Measurements from ENCODE around the gene EGFL7. TPM values are rescaled to one million over a fixed set of nuclear protein-coding genes. Genes with fewer than 3 reads are reported as not detected.

Gene EGFL7
- total RNA-seq, 1 experiment from 2014 or later = 38.0 TPM

DNA sequence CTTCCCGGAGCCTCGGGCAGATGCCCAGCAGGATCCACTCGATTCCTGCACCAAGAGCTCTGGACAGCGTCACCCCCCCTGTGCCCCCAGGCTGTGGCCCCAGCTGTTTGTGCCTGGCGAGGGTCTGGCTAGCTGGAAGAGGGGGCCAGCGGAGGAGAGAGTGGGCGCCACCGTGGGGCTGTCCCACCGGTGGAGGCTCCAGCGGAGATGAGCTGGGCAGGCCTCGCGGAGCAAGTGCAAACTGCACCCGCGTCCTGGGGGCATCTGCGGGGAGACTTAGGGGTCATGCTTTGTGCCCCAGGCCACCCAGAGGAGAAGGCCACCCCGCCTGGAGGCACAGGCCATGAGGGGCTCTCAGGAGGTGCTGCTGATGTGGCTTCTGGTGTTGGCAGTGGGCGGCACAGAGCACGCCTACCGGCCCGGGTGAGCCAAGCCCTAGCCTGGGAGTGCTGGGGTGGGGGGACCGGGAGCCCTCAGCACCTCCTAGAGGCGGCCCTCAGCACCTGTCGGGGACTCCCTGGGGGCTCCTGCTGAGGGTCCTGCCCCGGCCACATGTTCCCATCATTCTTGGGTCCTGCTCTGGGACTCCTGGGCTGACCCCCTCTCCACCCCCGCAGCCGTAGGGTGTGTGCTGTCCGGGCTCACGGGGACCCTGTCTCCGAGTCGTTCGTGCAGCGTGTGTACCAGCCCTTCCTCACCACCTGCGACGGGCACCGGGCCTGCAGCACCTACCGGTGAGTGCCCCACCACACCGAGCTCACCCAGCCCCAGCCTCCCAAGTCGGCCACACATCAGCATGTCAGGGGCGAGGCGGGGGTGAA lies 5.4 kb downstream of the EGFL7 start:
- H2BK15ac ChIP-seq (ENCODE audit: low read depth, low read length) = no peak overlapping the region
- Mint-ChIP-seq H3K4me3 (no peak overlapping the region), H3K4me1 (peaks cover 0 to 4% of the 10 kb centered on the region in 2 experiments; a peak in 1 of 4 replicates), H3K27me3 (ENCODE audit: low read depth) (peaks cover 9% of the 10 kb centered on the region), H3K9me3 (no peaks in the 10 kb centered on the region), H3K27ac (no peak overlapping the region), H3K36me3 (ENCODE audit: insufficient read depth in 1 of 3, low read depth in 3 of 3) (no peaks in the 10 kb centered on the region)
- H3K9me3 ChIP-seq (ENCODE audit: control insufficient read depth, low read depth, low read length) = no peaks in the 10 kb centered on the region
- H4K5ac ChIP-seq (ENCODE audit: insufficient read length, low read depth, low read length) = no peak overlapping the region
- no peak overlapping the region for H3K27ac ChIP-seq (ENCODE audit: insufficient read length, low read depth, low read length)
- no peak overlapping the region for H2AFZ ChIP-seq (ENCODE audit: low read length)
- H3K79me1 ChIP-seq (ENCODE audit: insufficient read depth, low read depth, low read length, poor library complexity, severe bottlenecking) = no peaks in the 10 kb centered on the region
- H4K91ac ChIP-seq (ENCODE audit: insufficient read length, low read depth, low read length) = no peak overlapping the region
- no peak overlapping the region for H2BK12ac ChIP-seq (ENCODE audit: insufficient read length, low read depth, low read length)
- H3K14ac ChIP-seq (ENCODE audit: insufficient read depth, low read length) = no peak overlapping the region; the same call in 1 of the 2 replicates
- no peak overlapping the region for H3K4ac ChIP-seq (ENCODE audit: low read depth, low read length)
- no peak overlapping the region for H2AK5ac ChIP-seq (ENCODE audit: insufficient read length, low read length)
- H3K23me2 ChIP-seq (ENCODE audit: insufficient read length, low read depth, low read length, poor library complexity, severe bottlenecking) = no peaks in the 10 kb centered on the region
- no peak overlapping the region for H3K23ac ChIP-seq (ENCODE audit: insufficient read length, low read depth, low read length)
- H3K4me2 ChIP-seq (ENCODE audit: insufficient read depth, insufficient read length, low read length) = no peak overlapping the region
- H3K18ac ChIP-seq (ENCODE audit: insufficient read length, low read depth, low read length) = no peak overlapping the region
- H4K8ac ChIP-seq (replicated peaks; ENCODE audit: insufficient read length, low read depth, low read length) = no peak overlapping the region
- H2BK120ac ChIP-seq (ENCODE audit: low read depth, low read length, poor library complexity, severe bottlenecking) = no peak overlapping the region
- no peak overlapping the region for H3K56ac ChIP-seq (ENCODE audit: insufficient read length, low read depth, low read length)
- WGBS (ENCODE audit: extremely low coverage, insufficient read length, low lambda C conversion rate) = no CpG with 5 or more reads among the region's 40 CpGs
- H2BK20ac ChIP-seq (ENCODE audit: low read depth, low read length, poor library complexity, severe bottlenecking) = no peak overlapping the region
- H3K27me3 ChIP-seq (ENCODE audit: insufficient read depth, low read length) = no peaks in the 10 kb centered on the region
- H2BK5ac ChIP-seq (ENCODE audit: insufficient read length, low read length) = no peak overlapping the region
- H4K20me1 ChIP-seq (ENCODE audit: control insufficient read depth, insufficient read depth, insufficient read length) = peaks cover 4% of the 10 kb centered on the region
- no peak for TF ChIP-seq CTCF (conservative IDR thresholded peaks at IDR 0.05)
- no peak for DNase-seq
- no peak overlapping the region for H3K9ac ChIP-seq (ENCODE audit: extremely low read depth, insufficient read length, low read length)
- no peaks in the 10 kb centered on the region for H3K4me1 ChIP-seq (ENCODE audit: insufficient read depth, low read length)
- H3K79me2 ChIP-seq (ENCODE audit: insufficient read depth, low read length) = no peaks in the 10 kb centered on the region
- no peak overlapping the region for H3T11ph ChIP-seq (ENCODE audit: low read length)

Data from H9 (cell line).